ENCODE results near the gene NEK7. TPM values are rescaled to one million over a fixed set of nuclear protein-coding genes. Genes with fewer than 3 reads are reported as not detected.

Gene NEK7
- total RNA-seq, 2 donors from 2014 or later: 24.2 to 26.8 TPM

DNA sequence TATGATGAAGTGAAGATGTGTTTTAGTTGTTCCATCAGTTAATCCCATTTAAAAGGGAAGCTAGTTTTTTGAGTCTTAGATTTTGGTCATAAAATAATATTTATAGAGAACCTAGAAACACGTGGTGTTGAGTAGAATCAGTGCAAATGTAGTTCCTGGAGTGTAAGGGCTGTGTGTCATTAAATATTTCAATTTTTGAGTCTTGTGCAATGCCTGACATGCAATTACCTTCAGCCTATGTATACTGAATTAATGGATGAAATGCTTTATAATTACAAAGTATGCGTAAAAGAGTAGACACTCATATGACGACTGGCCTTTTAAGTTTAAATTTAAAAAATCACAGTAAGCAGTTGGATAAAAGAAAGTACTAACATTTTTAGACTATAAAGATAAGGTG, 75.0 kb downstream of the NEK7 start:
- H3K4me3 ChIP-seq (ENCODE audit: low read length): no peak overlapping the region
- no peak for DNase-seq
- no peak overlapping the region for H3K27ac ChIP-seq (ENCODE audit: low read depth, low read length)
- Mint-ChIP-seq H3K27me3 (ENCODE audit: insufficient read depth) (no peaks in the 10 kb centered on the region), H3K4me1 (peaks cover 47% of the 10 kb centered on the region), H3K27ac (no peak overlapping the region), H3K4me3 (no peak overlapping the region), H3K9me3 (peaks cover 4% of the 10 kb centered on the region), H3K36me3 (ENCODE audit: low read depth) (peaks cover 3% of the 10 kb centered on the region)
- H3K36me3 ChIP-seq (ENCODE audit: control insufficient read depth, insufficient read depth, low read length): peaks cover 10% of the 10 kb centered on the region
- H3K27me3 ChIP-seq (ENCODE audit: control insufficient read depth, insufficient read depth, low read length, poor library complexity, severe bottlenecking): no peaks in the 10 kb centered on the region
- TF ChIP-seq CTCF (conservative IDR thresholded peaks at IDR 0.05): no peak
- H3K4me1 ChIP-seq (ENCODE audit: control insufficient read depth, insufficient read depth, low read length): peaks cover 24% of the 10 kb centered on the region
- peaks cover 14% of the 10 kb centered on the region for H3K9me3 ChIP-seq (ENCODE audit: control insufficient read depth, low read length)
- no peak overlapping the region for H3K9ac ChIP-seq (ENCODE audit: extremely low read depth, low read length, poor library complexity, severe bottlenecking)
- 98% methylated on average over 3 of the region's 3 CpGs; no CpG with 5 or more reads in 1 of the 2 experiments for WGBS, 2 experiments (ENCODE audit: insufficient coverage in 1 of 2, insufficient read length in 1 of 2)

DNA sequence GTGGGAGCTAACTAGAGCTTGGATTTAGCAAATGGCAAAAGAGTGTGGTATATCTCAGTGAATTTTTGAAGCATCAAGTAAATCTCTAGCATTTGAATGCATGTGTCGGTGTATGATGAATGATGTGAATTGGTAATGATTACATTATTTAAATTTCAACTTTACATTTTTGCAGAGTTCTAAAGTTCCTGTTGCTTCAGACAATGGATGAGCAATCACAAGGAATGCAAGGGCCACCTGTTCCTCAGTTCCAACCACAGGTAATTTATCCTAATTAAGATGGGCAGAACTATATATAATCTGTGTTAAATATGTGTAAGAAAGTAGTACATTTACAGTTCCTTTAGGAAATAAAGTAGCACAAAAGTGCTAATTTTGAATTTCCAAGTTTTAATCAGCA, 75.6 kb downstream of the NEK7 start:
- H3K4me3 Mint-ChIP-seq: no peak overlapping the region
- Histone ChIP-seq H3K27me3 (ENCODE audit: control insufficient read depth, insufficient read depth, low read length, poor library complexity, severe bottlenecking) (no peaks in the 10 kb centered on the region), H3K4me3 (ENCODE audit: low read length) (no peak overlapping the region), H3K27ac (ENCODE audit: low read depth, low read length) (no peak overlapping the region), H3K9me3 (ENCODE audit: control insufficient read depth, low read length) (peaks cover 13% of the 10 kb centered on the region), H3K4me1 (ENCODE audit: control insufficient read depth, insufficient read depth, low read length) (peaks cover 24% of the 10 kb centered on the region), H3K9ac (ENCODE audit: extremely low read depth, low read length, poor library complexity, severe bottlenecking) (no peak overlapping the region), H3K36me3 (ENCODE audit: control insufficient read depth, insufficient read depth, low read length) (peaks cover 10% of the 10 kb centered on the region)
- DNase-seq: no peak
- no peak overlapping the region for H3K27ac Mint-ChIP-seq
- H3K36me3 Mint-ChIP-seq (ENCODE audit: low read depth): peaks cover 2% of the 10 kb centered on the region
- H3K9me3 Mint-ChIP-seq: peaks cover 3% of the 10 kb centered on the region
- peaks cover 47% of the 10 kb centered on the region for H3K4me1 Mint-ChIP-seq
- 100% methylated on average over 1 of the region's 1 CpG; no CpG with 5 or more reads in 1 of the 2 experiments for WGBS, 2 experiments (ENCODE audit: insufficient coverage in 1 of 2, insufficient read length in 1 of 2)
- H3K27me3 Mint-ChIP-seq (ENCODE audit: insufficient read depth): no peaks in the 10 kb centered on the region
- TF ChIP-seq CTCF (conservative IDR thresholded peaks at IDR 0.05): no peak

DNA sequence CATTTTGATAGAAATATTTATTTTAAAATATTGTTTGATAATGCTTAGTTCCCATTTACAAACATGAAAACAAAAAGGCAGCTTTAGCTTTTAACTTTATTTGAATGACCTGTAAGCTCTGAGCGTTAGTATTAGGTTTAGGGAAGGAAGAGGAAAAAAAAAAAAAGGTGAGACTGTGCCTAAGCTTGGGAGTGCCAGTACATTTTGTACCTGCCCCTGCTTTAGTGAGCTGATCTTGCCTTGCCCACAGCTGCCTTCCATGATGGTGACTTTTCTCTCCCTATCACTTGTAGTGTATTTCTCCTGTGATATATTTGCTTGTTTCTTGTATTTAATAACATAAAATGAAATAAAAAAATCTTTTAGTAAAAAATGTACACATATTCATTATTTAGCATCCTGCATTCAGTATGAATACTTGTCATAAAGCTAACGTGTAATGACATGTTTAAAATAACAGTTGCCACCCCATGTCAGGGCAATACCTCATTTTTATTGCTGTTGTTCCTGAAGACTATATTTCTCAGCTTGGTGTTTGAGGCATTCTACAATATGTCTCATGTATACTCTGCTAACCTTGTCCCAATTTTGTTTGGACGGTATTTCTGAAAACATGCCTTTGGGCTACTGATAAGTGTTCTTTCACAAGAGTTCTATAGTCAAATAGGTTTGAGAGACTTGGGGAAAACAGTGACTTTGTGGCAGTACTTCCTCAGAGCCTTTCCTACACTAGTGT, 76.3 kb downstream of the NEK7 start:
- no peak overlapping the region for H3K9ac ChIP-seq (ENCODE audit: extremely low read depth, low read length, poor library complexity, severe bottlenecking)
- DNase-seq: no peak
- Mint-ChIP-seq H3K27ac (no peak overlapping the region), H3K27me3 (ENCODE audit: insufficient read depth) (no peaks in the 10 kb centered on the region), H3K4me1 (peaks cover 47% of the 10 kb centered on the region), H3K36me3 (ENCODE audit: low read depth) (no peaks in the 10 kb centered on the region), H3K9me3 (no peaks in the 10 kb centered on the region), H3K4me3 (no peak overlapping the region)
- H3K36me3 ChIP-seq (ENCODE audit: control insufficient read depth, insufficient read depth, low read length): peaks cover 10% of the 10 kb centered on the region
- H3K4me3 ChIP-seq (ENCODE audit: low read length): no peak overlapping the region
- 89 to 100% methylated on average over 1 to 3 of the region's 3 CpGs for WGBS, 2 experiments (ENCODE audit: insufficient coverage in 1 of 2, insufficient read length in 1 of 2)
- no peaks in the 10 kb centered on the region for H3K27me3 ChIP-seq (ENCODE audit: control insufficient read depth, insufficient read depth, low read length, poor library complexity, severe bottlenecking)
- peaks cover 13% of the 10 kb centered on the region for H3K9me3 ChIP-seq (ENCODE audit: control insufficient read depth, low read length)
- H3K4me1 ChIP-seq (ENCODE audit: control insufficient read depth, insufficient read depth, low read length): peaks cover 24% of the 10 kb centered on the region
- TF ChIP-seq CTCF (conservative IDR thresholded peaks at IDR 0.05): no peak
- H3K27ac ChIP-seq (ENCODE audit: low read depth, low read length): no peak overlapping the region

Data from endodermal cell (in vitro differentiated cells).